Measurements from ENCODE around the gene SPEN. TPM values are rescaled to one million over a fixed set of nuclear protein-coding genes. Genes with fewer than 3 reads are reported as not detected.

SPEN gene
- total and polyA plus RNA-seq, 9 of the 15 experiments (the other 6 are each of a cell fraction or from before 2014, with no cell fraction given) = 5.7 to 87.5 (median 27.2) TPM

- FAIRE-seq = no peak
- Histone ChIP-seq H3K27me3 (ENCODE audit: control insufficient read depth in 2 of 2, insufficient read depth in 2 of 2, low read length in 2 of 2) (no peaks in the 10 kb centered on the region), H3K4me2 (ENCODE audit: insufficient read depth, low read length) (no peak overlapping the region), H3K4me3 (no peak overlapping the region), H2AFZ (ENCODE audit: low read depth, low read length) (no peak overlapping the region), H3K9ac (ENCODE audit: insufficient read depth in 1 of 2, low read depth in 2 of 2, low read length in 2 of 2) (no peak overlapping the region), H3K4me1 (replicated peaks in 1 of 2; ENCODE audit: control insufficient read depth in 2 of 2, insufficient read depth in 2 of 2, low read length in 2 of 2) (peaks cover 23 to 60% of the 10 kb centered on the region in 2 experiments), H3K9me1 (ENCODE audit: control insufficient read depth, insufficient read depth, low read length) (peaks cover under 1% of the 10 kb centered on the region), H4K20me1 (replicated peaks; ENCODE audit: control insufficient read depth, insufficient read depth, low read length) (peaks cover 4% of the 10 kb centered on the region; the same call in 1 of the 2 replicates), H3K27ac (ENCODE audit: extremely low read depth, low read depth, low read length) (no peak overlapping the region), H3K36me3 (ENCODE audit: control insufficient read depth, insufficient read depth, low read length) (peaks cover 90% of the 10 kb centered on the region), H3K9me3 (replicated peaks; ENCODE audit: control insufficient read depth, insufficient read depth, low read depth, low read length) (no peaks in the 10 kb centered on the region), H3K79me2 (ENCODE audit: control insufficient read depth, insufficient read depth, low read length) (peaks cover 32% of the 10 kb centered on the region)
- ChIA-PET POLR2A (interaction anchor here (0.6 to 1.1 kb wide), 6 partner anchors 9 to 113 kb away, joined by 3 to 5 read pairs (median 4); no protein-coding TSS in a partner anchor), CTCF (ENCODE audit: low intra/inter-chr PET ratio) (no interaction called here)
- ATAC-seq = no peak
- no peak for DNase-seq (ENCODE audit: extremely low read depth in 1 of 4, low spot score in 3 of 4)
- intact Hi-C loops (cut with micrococcal nuclease) (no loop called here), in situ Hi-C loops (cut with MboI) (no loop called here)
- TF ChIP-seq HMGN3 (IDR thresholded peaks at IDR 0.05; ENCODE audit: borderline replicate concordance, extremely low read depth, insufficient read length, low read depth, low read length) (peak; percentile 21), HNRNPL (IDR thresholded peaks at IDR 0.05; ENCODE audit: low read depth, low read length) (no peak), EP300 (IDR thresholded peaks at IDR 0.05; ENCODE audit: low read length) (no peak), ZFP36 (IDR thresholded peaks at IDR 0.05; ENCODE audit: low read depth, low read length, partially characterized antibody) (no peak), CHAMP1 (IDR thresholded peaks at IDR 0.05) (no peak), DDX20 (tag; IDR thresholded peaks at IDR 0.05; ENCODE audit: low read depth) (no peak), DIDO1 (tag; IDR thresholded peaks at IDR 0.05; ENCODE audit: low read depth) (no peak), RBM22 (IDR thresholded peaks at IDR 0.05; ENCODE audit: low read depth, low read length, poor library complexity, severe bottlenecking) (peak; percentile 58), POLR2G (IDR thresholded peaks at IDR 0.05; ENCODE audit: low read depth, low read length) (peak; percentile 64; the same call in 1 of the 2 replicates), DEAF1 (CRISPR knock-in tag; IDR thresholded peaks at IDR 0.05) (no peak), E2F8 (IDR thresholded peaks at IDR 0.05; ENCODE audit: low read depth, partially characterized antibody) (no peak)
- BruUV-seq (replicated peaks) = no TSS peak
- 93% methylated on average over 37 of the region's 39 CpGs for WGBS (ENCODE audit: insufficient coverage, low coverage, missing lambda C conversion rate)
Measured at GRCh38 chr1:15945011-15945831, 97.7 kb downstream of the SPEN start.

Data from K562 (cell line).